PC-3 (cell line): ENCODE results near the gene CD274.

Experiments used
- CTCF ChIP-seq: fragments of 300-600 bp; sonication (generic); conservative IDR thresholded peaks from 2 replicates; pipeline ENCODE4 v1.5.1; 2017; ENCODE audit warnings: antibody characterized with exemption, low read depth, mild to moderate bottlenecking, low read length
- EZH2 ChIP-seq: fragments of 300-600 bp; sonication (generic); IDR thresholded peaks from one replicate; pipeline ENCODE4 v1.6.1; 2017; ENCODE audit warnings: antibody characterized with exemption, mild to moderate bottlenecking, low read length; ENCODE audit not compliant: unreplicated experiment
- EZH2phosphoT487 ChIP-seq: fragments of 300-600 bp; sonication (generic); IDR thresholded peaks from 2 replicates; pipeline ENCODE4 v1.6.1; 2018; ENCODE audit warnings: mild to moderate bottlenecking, antibody characterized with exemption, low read length, borderline replicate concordance

- TF ChIP-seq CTCF (no peak), EZH2 (no peak), EZH2phosphoT487 (no peak)
Observed at GRCh38 chr9:5513966-5514616, 63.7 kb downstream of the CD274 start.
